Subcutaneous abdominal adipose tissue (tissue), 5 donors: ENCODE measurements around the gene TNFAIP3.

Experiments
- H3K27ac ChIP-seq: one replicate; pipeline ENCODE4 v1.7.0; 2013; ENCODE audit warnings: low read depth, mild to moderate bottlenecking, inconsistent platforms, low read length, moderate library complexity
- H3K27me3 ChIP-seq, 5 donors: one replicate each; pipeline ENCODE4 v1.7.0; 2013; ENCODE audit warnings: low read length in 5 of 5, inconsistent platforms in 1 of 5; ENCODE audit not compliant: control insufficient read depth in 5 of 5, insufficient read depth in 4 of 5
- H3K36me3 ChIP-seq, 5 donors: one replicate each; pipeline ENCODE4 v1.7.0; 2013; ENCODE audit warnings: low read length in 5 of 5; ENCODE audit not compliant: control insufficient read depth in 5 of 5, insufficient read depth in 5 of 5
- H3K4me1 ChIP-seq, 5 donors: one replicate each; pipeline ENCODE4 v1.7.0; 2013; ENCODE audit warnings: low read length in 5 of 5, mild to moderate bottlenecking in 3 of 5, moderate library complexity in 1 of 5; ENCODE audit not compliant: control insufficient read depth in 5 of 5, insufficient read depth in 5 of 5
- H3K4me3 ChIP-seq, 5 donors: one replicate each; pipeline ENCODE4 v1.7.0; 2013; ENCODE audit warnings: low read length in 5 of 5, low read depth in 1 of 5
- H3K9ac ChIP-seq, 5 donors: one replicate each; pipeline ENCODE4 v1.7.0; 2013; ENCODE audit warnings: low read length in 5 of 5, mild to moderate bottlenecking in 4 of 5, moderate library complexity in 3 of 5
- H3K9me3 ChIP-seq, 5 donors: one replicate each; pipeline ENCODE4 v1.7.0; 2013; ENCODE audit warnings: low read length in 5 of 5; ENCODE audit not compliant: control insufficient read depth in 5 of 5
- donor health status: healthy.
- donor health status: healthy.
- donor health status: healthy.
- donor health status: healthy.
- donor health status: healthy.

Gene TNFAIP3

GRCh38 chr6:137909533-137909932 is 42.5 kb downstream of the TNFAIP3 start:
- Histone ChIP-seq H3K27ac (no peak overlapping the region), H3K9ac (no peak overlapping the region), H3K36me3 (no peaks in the 10 kb centered on the region), H3K9me3 (peaks cover 0 to 2% (median 0%) of the 10 kb centered on the region in 5 donors), H3K27me3 (no peaks in the 10 kb centered on the region), H3K4me1 (peaks cover 4 to 36% (median 19%) of the 10 kb centered on the region in 5 donors), H3K4me3 (no peak overlapping the region)

- Histone ChIP-seq H3K4me1 (peaks cover 4 to 30% (median 15%) of the 10 kb centered on the region in 5 donors), H3K4me3 (no peak overlapping the region), H3K9ac (peak overlapping the region in 1 of 5 donors; percentile 3), H3K36me3 (no peaks in the 10 kb centered on the region), H3K27ac (no peak overlapping the region), H3K27me3 (no peaks in the 10 kb centered on the region), H3K9me3 (peaks cover 0 to 2% (median 0%) of the 10 kb centered on the region in 5 donors)
Observed at GRCh38 chr6:137910424-137910834, 43.4 kb downstream of the TNFAIP3 start.

- no peak overlapping the region for H3K27ac ChIP-seq
- H3K27me3 ChIP-seq = no peaks in the 10 kb centered on the region
- no peak overlapping the region for H3K4me3 ChIP-seq
- H3K9ac ChIP-seq = peak overlapping the region in 1 of 5 donors; percentile 3
- H3K4me1 ChIP-seq = peaks cover 4 to 28% (median 14%) of the 10 kb centered on the region in 5 donors
- H3K9me3 ChIP-seq = peaks cover 0 to 2% (median 0%) of the 10 kb centered on the region in 5 donors
- H3K36me3 ChIP-seq = no peaks in the 10 kb centered on the region
Observed at GRCh38 chr6:137910843-137911456, 43.9 kb downstream of the TNFAIP3 start.

GRCh38 chr6:137911675-137912191 is 44.7 kb downstream of the TNFAIP3 start:
- H3K9ac ChIP-seq = no peak overlapping the region
- no peaks in the 10 kb centered on the region for H3K36me3 ChIP-seq
- no peaks in the 10 kb centered on the region for H3K27me3 ChIP-seq
- no peak overlapping the region for H3K27ac ChIP-seq
- H3K9me3 ChIP-seq = peaks cover 0 to 2% (median 0%) of the 10 kb centered on the region in 5 donors
- H3K4me1 ChIP-seq = peaks cover 4 to 28% (median 14%) of the 10 kb centered on the region in 5 donors
- no peak overlapping the region for H3K4me3 ChIP-seq

- peak overlapping the region in 1 of 5 donors; percentile 25 for H3K4me3 ChIP-seq
- no peak overlapping the region for H3K27ac ChIP-seq
- peaks cover 4 to 28% (median 14%) of the 10 kb centered on the region in 5 donors for H3K4me1 ChIP-seq
- H3K9me3 ChIP-seq = peaks cover 0 to 2% (median 0%) of the 10 kb centered on the region in 5 donors
- H3K27me3 ChIP-seq = no peaks in the 10 kb centered on the region
- H3K9ac ChIP-seq = no peak overlapping the region
- no peaks in the 10 kb centered on the region for H3K36me3 ChIP-seq
Observed at GRCh38 chr6:137912813-137913212, 45.8 kb downstream of the TNFAIP3 start.

GRCh38 chr6:137913434-137913833 is 46.4 kb downstream of the TNFAIP3 start:
- Histone ChIP-seq H3K9me3 (peaks cover 0 to 2% (median 0%) of the 10 kb centered on the region in 5 donors), H3K4me3 (no peak overlapping the region), H3K36me3 (no peaks in the 10 kb centered on the region), H3K4me1 (peaks cover 4 to 28% (median 14%) of the 10 kb centered on the region in 5 donors), H3K9ac (no peak overlapping the region), H3K27me3 (no peaks in the 10 kb centered on the region), H3K27ac (no peak overlapping the region)

- Histone ChIP-seq H3K27ac (no peak overlapping the region), H3K9me3 (peaks cover 0 to 2% (median 0%) of the 10 kb centered on the region in 5 donors), H3K4me3 (peak overlapping the region in 1 of 5 donors; percentile 35), H3K9ac (no peak overlapping the region), H3K4me1 (peaks cover 4 to 28% (median 14%) of the 10 kb centered on the region in 5 donors), H3K27me3 (no peaks in the 10 kb centered on the region), H3K36me3 (no peaks in the 10 kb centered on the region)
Observed at GRCh38 chr6:137913996-137914529, 47.0 kb downstream of the TNFAIP3 start.

- Histone ChIP-seq H3K9ac (no peak overlapping the region), H3K4me3 (no peak overlapping the region), H3K36me3 (no peaks in the 10 kb centered on the region), H3K9me3 (peaks cover 0 to 2% (median 0%) of the 10 kb centered on the region in 5 donors), H3K27me3 (no peaks in the 10 kb centered on the region), H3K4me1 (peaks cover 4 to 26% (median 14%) of the 10 kb centered on the region in 5 donors), H3K27ac (no peak overlapping the region)
Observed at GRCh38 chr6:137914530-137915193, 47.6 kb downstream of the TNFAIP3 start.

- H3K9me3 ChIP-seq = peaks cover 0 to 2% (median 0%) of the 10 kb centered on the region in 5 donors
- no peaks in the 10 kb centered on the region for H3K27me3 ChIP-seq
- H3K4me1 ChIP-seq = peaks cover 0 to 20% (median 9%) of the 10 kb centered on the region in 5 donors
- H3K36me3 ChIP-seq = no peaks in the 10 kb centered on the region
- no peak overlapping the region for H3K4me3 ChIP-seq
- no peak overlapping the region for H3K27ac ChIP-seq
- H3K9ac ChIP-seq = no peak overlapping the region
Observed at GRCh38 chr6:137915790-137916189, 48.7 kb downstream of the TNFAIP3 start.
